Right forelimb (tissue), 1 donor: ENCODE results near the gene ADGRL3.

Source experiments
- DNase-seq: peaks from one replicate; pipeline ENCODE4 v3.0.0-alpha.2; 2018

Gene ADGRL3

DNA sequence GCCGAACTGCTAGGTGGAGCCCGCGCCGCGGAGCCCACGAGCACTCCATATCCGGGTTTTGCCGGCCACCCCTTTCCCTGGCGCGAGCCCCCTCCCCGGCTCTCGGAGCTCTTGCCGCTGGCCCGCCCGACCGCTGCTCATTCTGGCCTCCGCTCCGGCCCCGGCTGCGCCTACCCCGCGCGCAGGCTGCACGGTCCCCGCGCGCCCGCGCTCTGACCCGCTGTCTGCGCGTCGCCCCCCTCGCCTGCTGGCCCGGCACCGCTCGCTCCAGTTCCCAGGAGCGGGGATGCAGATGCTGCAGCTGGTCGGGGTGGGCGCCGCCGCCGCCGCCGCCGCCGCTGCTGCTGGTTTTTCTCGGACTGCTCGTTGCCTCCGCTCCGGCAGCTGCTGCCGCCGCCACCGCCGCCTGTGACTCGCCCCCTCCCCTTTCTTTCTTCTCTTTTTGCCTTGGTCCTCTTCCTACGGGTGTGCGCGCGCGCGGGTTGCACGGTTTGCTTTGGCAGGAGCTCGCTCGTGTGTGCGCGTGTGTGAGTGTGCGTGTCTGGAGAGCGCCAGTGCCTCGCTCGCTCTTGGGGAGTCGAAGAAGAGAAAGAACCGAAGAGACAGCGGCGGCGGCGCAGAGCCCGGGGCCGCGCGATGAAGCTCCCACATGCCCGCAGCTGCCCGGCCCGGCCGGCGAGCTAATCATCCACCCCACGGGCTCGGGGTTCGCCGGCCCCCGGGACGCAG is at the start of gene ADGRL3:
Gene ADGRL3 (plus strand): TSS at position 140 of the 729 bp plus-strand sequence.
- peak; percentile 88 for DNase-seq

- DNase-seq, result no peak
These were observed 47.7 kb upstream of the ADGRL3 start for GRCh38 chr4:61152433-61152832.

DNA sequence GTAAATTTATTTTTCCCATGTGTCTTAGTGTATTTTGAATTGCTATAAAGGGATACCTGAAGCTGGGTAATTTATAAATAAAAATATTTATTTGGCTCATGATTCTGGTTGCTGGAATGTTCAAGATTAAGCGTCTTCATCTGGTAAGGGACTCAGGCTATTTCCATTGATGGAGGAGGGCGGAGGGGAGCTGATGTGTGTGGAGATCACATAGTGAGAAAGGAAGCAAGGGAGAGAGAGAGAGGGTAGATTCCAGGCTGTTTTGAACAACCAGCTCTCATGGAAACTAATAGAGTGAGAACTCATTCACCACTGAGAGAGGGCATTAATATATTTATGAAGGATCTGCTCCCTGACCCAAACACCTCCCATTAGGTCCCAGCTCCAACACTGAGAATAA is 39.6 kb upstream of the ADGRL3 start:
- DNase-seq, result no peak

- no peak for DNase-seq
These were observed 38.0 kb upstream of the ADGRL3 start for GRCh38 chr4:61162116-61162515.

DNA sequence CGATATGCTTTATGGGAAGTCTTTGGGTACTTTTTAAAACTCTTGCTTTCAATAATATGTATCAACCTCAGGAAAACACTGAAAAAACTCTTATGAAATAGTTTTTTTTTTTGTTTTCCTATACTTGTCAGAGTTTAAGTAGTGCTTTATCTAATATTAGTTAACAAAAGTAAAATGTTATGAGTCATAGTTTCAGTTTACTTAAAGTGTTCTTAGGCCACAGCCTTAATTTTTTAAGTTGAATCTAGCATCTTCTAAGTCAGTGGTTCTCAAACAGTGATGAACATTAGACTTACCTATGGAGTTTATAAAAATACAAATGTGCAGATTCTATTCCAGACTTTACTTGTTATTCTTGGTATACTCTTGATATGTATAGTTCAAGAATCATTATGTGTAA is 26.3 kb upstream of the ADGRL3 start:
- DNase-seq, result no peak

DNA sequence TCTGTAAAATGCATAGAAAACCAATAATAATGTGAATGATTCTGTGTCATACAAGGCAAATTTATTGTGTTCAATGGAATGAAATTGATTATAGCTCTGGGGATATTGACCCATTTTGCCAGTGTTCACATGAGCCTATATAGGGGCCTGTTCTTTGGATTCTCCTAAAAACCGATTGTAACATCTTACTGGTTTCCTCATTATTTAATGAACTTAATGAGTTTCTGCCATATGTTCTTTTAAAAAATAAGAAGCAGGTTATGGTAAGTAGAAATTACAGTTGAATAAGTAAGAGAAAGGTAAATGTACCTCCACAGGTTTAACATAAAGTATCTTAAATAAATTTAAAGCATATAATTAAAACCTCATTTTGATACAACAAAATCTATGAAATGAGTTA is 24.6 kb upstream of the ADGRL3 start:
- no peak for DNase-seq

GRCh38 chr4:61177367-61177766 is 22.8 kb upstream of the ADGRL3 start:
- DNase-seq, result no peak

DNA sequence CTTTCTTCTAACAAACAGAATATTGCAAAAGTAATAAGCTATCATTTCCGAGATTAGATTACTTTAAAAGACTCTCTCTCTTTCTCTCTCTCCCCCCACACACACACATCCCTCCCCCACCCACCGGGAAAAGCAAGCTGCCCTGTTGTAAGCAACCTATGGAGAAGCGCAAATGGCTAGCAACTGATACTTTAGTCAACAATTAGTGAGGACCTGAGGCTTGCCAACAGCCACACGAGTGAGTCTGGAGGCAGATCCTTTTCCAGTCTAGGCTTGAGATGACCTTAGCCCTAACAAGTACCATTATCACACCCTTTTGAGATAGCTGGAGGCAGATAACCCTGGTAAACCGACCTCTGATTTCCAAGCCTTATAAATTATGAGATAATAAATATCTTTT is 19.7 kb upstream of the ADGRL3 start:
- no peak for DNase-seq

DNA sequence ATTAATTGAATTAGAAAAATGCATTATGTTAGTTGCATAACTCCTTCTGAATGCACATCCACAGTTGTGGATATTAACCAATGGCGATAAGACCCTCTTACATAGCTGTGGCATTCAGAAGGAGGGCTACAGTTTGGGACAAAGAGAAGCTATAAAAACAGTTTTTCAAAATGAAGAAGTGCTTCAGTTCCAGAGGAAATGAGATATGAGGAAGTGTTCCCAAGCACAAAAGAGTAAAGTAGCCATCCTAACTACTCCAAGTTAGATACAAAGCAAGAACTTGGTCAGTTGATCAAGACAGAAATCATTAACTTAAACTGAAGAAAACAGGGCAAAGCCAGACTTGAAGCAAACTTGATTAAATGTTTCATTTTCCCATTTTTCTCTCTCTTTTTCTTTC is 17.2 kb upstream of the ADGRL3 start:
- DNase-seq, result no peak

DNA sequence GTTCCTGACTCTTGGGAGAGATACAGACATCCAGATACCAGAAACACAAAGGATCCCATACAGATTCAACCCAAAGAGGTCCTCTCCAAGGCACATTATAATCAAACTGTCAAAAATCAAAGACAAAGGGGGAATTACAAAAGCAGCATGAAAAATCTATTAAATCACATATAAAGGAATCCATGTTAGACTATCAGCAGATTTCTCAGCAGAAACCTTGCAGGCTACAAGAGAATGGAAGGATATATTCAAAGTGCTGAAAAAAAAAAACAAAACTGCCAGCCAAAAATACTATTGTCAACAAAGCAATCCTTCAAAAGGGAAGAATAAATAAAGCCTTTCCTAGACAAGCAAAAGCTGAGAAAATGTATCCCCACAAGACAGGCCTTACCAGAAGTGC is 14.8 kb upstream of the ADGRL3 start:
- no peak for DNase-seq

- DNase-seq, result no peak
These were observed 7.7 kb upstream of the ADGRL3 start for GRCh38 chr4:61192392-61192791.

- no peak for DNase-seq
These were observed 6.3 kb upstream of the ADGRL3 start for GRCh38 chr4:61193863-61194262.

DNA sequence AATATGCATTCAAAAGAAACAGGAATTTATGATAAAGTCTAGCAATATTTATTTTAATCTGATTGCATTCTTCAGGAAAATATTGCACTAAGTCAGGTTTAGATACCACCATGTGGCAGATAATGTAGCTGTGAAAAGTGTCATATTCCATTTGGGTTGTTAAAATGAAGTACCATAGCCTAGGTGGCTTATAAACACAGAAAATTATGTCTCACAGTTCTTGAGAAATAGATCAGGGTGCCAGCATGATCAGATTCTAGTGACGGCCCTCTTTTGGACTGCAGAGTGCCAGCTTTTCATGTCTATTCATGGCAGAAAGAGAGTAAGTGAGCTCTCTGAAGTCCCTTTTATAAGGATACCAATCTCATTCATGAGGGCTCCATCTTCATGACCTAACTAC is 5.6 kb upstream of the ADGRL3 start:
- no peak for DNase-seq

DNA sequence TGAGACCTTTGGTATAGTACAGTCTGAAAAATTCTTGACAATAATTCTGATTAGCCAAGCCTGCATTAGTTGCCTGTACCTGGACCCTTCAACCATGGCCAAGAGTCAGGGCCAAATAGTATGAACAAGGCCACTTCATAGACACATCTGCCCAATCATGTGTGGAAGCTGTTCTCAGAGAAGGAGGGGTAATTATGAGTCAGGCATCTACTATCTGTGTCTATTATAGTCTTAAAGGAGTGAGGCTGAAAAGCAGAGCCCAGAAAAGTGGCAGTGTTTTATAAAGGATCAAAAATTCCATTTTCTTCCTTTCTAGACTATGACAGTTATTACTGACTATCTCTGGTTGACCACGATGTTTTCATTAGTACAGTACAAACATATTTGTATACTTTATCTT is 5.0 kb upstream of the ADGRL3 start:
- no peak for DNase-seq

GRCh38 chr4:61198686-61199085 is 1.4 kb upstream of the ADGRL3 start:
- no peak for DNase-seq

DNA sequence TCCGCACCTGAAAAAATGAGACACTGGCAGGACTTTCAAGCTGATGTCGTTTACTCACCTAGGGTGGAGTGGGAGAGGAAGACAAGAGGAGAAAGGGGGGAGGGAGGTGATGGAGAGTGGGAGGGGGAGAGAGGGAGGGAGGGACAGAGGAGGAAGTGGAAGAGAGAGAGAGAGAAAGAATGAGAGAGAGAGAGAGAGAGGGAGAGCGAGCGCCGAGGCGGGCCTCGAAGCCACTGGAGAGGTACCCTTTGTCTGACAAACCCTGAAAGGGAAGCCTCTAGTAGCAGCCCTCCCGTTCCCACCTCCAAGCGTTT is 296 bp upstream of the ADGRL3 start:
- no peak for DNase-seq

DNA sequence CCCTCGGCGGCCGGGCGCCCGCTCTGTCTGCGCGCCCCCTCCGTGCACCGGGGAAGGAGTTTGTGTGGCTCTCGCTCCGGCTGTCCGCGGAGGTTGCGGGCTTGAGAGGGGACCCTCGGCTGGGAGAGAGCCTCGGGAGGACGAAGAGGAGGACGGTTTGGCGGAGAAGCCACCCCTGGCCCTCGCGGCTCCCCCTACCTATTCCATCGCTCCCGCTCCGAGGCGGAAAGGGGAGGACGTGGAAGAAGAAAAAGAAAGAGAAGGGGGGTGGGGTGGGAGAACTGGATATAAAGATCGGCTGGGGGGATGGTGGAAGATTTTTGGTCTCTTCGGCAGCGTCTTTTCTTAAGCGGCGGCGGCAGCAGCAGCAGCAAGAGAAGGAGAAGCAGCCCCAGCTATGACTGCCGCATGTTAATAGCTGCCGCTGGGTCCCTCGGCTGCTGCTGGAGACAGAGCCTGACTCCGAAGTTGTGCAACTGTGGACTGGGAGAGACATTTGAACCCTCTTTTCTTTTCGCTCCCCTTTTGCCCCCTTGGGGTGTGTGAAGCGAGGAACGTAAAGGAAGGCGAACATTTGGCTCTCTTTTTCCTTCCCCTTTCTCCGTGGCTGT is 895 bp downstream of the ADGRL3 start:
- peak; percentile 80 for DNase-seq

DNA sequence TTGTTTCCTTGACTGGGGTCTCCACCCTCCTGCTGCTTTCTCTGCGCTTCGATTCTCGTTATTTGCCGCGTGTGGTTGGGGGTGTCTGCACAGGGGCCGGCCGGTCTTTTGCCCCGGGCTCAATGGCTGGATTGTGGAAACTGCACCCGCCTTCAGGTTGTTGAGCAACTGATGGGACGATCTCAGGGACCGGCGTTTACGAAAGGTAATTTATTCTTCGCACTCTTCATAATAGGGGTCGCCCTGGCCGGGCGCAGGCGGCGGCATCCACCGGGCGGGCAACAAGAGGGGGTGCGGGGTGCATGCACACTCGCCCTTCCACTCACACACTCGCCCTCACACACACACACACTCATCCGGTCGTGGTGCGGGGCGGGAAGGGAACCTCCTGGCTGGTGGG is 1.4 kb downstream of the ADGRL3 start:
- DNase-seq, result no peak

- peak; percentile 71 for DNase-seq
These were observed 2.0 kb downstream of the ADGRL3 start for GRCh38 chr4:61201961-61202637.

DNA sequence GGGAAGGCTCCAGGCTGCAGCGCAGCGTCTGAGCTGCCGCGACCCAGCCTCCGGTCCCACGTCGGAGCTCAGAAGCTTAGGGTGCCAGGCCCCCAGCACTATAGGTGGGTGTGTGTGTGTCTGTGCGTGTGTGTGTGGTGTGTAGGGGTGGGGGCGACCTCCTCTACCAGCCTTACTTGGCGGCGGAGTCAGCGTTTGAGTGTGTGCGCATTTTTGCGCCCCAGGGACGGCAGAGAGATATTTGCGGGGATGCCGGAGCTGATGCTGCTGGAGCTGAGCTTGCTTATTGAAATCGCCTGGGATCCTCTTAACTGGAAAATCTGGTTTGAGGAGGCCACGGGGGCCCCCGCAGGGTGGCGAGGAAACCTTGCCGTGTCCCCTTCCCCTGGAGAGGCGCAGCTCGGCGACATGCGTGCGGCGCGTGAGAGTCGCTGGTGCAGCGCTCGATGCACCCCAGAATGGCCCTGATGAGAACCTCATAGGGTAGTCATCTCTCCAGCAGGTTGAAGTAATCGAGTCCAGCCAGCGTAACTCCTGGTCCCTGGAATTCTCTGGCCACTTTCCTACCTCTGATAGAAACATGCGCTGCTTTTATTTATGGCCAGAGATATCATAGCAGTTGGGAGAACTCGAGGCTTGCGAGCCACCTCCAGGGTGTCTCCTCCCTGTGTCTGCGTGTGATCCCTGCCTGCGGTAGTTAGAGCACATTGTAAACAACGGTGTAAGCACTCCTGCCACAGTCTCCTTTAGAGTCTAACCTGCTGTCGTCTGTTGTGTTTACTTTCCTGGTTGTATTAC is 2.7 kb downstream of the ADGRL3 start:
- peak; percentile 70 for DNase-seq

- DNase-seq, result no peak
These were observed 3.3 kb downstream of the ADGRL3 start for GRCh38 chr4:61203436-61203790.

GRCh38 chr4:61204353-61205060 is 4.4 kb downstream of the ADGRL3 start:
- no peak for DNase-seq

DNA sequence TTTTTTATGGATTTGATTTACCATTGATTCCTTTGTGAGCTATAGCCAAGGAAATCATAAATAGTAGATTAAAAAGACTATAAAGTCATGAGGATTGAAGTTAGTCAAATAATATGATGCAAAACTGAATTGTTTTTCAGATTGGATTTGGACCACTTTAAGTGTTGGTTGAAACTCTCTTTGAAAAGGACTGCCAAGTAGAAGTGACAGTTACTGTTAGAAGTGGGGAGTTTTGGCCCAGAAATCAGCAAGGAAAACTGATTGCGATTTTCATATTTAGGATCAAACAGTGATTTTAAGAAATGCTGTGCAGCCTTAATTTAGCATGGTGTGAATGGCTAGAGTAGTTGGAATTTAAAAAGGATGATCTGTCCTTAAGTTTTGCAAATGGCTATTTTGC is 4.9 kb downstream of the ADGRL3 start:
- no peak for DNase-seq
